Measurements from ENCODE around the gene MANEA.
A peak's percentile ranks its signal among the peaks of the same experiment; 100 is the strongest.

MANEA gene

DNA sequence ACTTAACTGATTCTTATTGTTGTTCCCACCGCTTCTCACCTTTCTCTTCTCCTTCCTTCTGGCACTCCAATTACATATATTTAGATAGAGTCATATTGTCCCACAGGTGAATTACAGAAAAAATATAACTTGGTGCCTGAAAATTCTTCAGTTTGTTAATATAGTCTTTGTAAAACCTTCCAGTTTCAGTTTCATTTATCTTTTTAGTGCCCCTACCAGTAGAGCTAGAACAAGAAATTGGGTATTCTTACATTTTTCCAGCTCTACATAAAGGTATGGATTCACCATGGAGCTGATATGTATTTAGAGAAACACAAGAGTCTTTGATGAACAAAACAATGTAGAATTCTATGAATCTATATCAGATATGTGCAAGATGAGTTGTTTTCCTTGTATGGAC is 10.7 kb downstream of the MANEA start:
- DNase-seq (ENCODE audit: low spot score), result no peak

DNA sequence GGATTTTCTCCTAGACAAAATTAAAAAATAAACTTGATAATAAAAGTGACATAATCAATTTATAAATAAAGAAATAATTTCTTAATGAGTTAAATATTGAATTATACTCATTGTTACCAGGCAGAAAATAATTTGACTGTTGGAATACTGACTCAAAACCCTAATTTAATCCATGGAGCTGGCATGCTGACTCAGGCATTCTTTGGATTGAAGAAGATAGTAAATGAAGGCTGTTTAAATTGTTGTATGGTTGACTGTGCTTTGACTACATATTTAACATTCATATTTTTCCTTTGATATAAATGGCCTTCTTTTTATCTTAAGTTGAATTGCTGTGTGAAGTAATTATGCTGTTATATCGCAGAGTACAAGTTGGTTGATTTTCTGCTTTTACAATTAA is 11.7 kb downstream of the MANEA start:
- DNase-seq (ENCODE audit: low spot score), result no peak

DNA sequence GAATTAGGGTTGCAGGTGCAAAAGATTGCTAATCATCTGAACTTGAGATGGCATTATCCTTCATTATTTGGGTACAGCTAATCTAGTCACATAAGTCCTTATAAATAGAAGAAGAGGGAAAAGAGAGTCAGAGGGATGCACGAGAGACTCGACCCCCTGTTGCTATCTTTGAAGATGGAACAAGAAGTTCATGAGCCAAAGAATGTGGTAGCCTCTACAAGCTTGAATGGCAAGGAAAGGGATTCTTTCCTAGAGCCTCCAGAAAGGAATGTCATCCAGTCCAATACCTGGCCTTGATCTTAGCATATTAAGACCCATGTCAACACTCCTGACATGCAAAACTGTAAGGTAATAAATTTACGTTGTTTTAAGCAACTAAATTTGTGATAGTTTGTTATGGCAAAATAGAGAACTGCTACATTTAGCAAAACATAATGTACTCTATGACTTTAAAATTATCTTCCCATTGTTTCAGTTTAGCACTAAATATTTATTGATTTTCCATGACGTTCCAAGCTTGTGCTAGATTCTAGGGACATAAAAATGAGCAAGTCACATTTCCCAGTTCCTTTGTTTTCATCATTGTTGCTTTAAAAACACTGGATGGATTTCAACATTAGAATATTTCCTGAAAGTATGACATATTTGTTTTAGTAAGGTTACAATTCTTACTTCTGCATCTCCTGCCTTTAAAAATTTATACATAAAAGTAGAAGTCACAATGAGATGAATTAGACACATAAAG is 12.7 kb downstream of the MANEA start:
- no peak for DNase-seq (ENCODE audit: low spot score)

DNA sequence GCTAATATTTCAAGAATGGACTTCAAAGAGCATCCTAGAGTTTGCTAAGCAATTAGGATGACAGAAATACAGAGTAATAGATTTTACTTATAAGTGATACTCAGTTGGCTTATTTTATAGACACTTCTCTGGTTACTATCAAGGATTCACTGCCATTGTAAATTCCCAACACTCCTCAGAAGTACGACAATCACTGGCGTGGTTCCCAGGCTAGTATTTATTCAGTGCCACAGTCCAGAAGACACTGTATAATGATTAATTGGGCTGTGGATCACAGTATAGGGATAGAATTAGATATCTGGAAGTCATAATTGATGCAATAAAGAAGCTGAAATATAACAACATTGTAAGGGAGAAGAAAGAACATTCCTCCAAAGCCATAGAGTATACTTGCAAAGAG is 15.7 kb downstream of the MANEA start:
- no peak for DNase-seq (ENCODE audit: low spot score)

DNA sequence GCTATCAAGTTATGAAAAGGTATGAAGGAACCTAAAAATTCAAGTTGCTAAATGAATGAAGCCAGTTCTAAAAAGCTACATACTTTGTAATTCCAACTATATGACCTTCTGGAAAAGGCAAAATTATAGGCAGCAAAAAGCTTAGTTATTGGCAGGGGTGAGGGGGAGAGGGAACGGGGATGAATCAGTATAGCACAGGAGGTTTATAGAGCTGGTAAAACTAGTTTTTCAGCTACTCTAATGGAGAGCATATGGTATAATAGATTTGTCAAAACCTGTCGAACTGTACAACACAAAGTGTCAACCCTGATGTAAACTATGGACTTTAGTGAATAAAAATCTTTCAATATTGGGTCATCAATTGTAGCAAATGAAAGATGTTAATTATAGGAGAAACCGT is 18.7 kb downstream of the MANEA start:
- DNase-seq (ENCODE audit: low spot score), result no peak

DNA sequence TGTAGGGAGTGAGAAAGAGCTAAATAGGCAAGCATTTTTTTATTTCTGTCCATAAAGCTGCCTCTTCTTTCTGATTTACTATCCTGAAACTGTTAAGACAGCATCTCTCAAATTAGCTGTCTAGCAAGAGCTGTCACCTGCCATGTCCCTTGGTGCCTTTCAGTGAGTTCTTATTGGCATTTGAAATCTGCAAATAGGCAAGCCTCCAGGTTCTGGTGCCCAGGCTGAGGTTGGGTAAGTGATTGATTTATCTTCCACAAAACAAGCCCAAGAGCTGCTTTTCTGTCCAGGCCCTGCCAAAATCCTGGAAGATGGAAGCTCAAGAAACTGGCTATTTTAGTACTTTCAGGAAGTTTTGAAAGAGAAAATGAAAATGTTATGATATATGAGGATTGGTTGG is 22.4 kb downstream of the MANEA start:
- DNase-seq (ENCODE audit: low spot score), result no peak

DNA sequence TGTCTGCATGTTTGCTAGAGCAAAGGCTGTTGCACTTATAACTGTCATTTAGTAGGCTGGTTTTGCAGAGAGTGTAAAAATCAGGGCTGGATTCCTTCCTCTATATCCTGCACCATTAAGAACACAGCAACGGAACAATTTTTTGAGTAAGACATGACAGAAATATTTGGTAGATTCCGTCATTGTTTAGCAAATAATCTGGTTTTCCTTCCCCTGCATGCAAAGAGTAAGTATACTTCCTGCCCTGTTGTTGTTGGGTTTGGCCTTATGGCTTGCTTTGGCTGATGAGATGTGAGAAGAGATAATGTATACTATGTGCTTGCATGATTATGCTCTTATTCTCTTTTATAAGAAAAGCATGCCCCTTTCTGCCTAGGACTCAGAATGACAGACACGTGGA is 23.8 kb downstream of the MANEA start:
- DNase-seq (ENCODE audit: low spot score), result no peak

DNA sequence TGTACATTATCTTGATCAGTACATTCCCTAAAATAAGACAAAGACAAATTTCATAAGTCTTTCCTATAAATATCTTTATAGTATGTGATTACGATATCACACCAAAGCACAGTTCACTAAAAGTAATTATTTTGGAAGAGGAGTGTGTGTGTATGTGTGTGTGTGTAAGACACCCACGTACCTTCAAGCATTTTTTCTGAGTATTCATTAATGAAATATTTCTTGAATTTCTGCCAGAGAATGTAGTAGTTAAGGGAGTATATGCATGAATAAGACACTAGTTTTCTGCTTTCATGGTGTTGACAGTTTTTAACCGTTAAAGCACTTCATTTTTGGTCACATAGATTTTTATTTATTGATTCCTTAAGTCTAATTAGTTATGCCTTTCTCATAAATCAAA is 36.8 kb downstream of the MANEA start:
- no peak for DNase-seq (ENCODE audit: low spot score)

DNA sequence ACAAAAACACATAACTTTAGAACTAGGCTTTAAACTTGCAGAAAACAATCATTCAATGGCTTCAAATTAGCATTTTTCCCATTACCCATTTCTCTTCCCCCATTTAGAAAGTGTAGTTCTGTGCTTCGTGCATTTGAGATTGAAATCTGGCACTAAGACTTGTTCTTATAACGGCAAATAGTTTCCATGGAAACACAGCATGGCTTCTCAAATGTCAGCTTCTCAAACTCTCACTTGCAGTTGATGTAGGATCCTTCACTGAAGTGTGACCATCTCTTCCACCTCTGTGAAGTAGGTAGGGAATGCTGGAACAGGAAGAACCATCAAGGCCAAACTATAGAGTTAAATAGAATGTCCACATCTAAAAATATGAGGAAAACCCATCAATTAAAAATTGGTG is 52.2 kb downstream of the MANEA start:
- peak; percentile 15 for DNase-seq (ENCODE audit: low spot score)

DNA sequence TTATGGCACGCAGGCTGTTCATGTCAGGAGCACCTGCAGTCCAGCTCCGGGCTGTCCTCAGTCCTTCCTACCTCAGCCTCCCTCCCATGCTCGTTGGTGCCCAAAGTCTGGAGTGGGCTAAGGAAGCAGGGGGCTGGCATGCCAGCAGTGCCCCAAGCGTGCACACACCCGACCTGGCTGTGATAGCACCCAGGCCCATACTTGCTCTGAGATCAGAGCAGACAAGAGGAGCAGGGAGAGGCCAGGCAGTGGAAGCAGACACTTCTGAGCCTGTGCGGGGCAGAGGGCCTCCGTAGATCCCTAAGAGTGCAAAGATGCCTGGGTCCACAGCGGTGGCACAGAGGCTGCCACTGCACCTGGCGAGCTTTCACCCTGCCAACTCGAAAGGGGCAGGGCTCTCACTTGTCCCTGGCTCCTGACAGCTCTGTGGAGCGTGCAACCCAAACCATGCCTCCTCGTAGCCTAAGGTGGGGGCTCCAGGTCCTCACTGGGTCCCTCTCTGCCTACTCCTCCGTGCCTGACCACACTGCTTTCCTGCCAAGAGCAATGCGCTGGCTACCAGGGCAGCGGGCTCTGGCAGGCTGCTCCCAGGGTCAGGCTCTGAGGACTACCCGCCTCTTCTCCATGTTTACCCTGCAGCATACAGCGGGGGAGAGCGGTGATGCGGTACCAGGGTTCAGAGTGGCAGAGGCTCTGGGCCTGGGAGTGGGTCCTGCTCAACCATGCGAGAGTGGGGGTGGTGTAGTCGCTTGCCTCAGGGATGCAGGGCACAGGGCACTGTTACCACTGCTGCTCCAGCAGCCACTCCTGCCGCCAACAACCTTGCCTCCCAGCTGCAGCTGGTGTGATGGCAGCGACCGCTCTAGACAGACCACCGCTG is 59.5 kb downstream of the MANEA start:
- no peak for DNase-seq (ENCODE audit: low spot score)

DNA sequence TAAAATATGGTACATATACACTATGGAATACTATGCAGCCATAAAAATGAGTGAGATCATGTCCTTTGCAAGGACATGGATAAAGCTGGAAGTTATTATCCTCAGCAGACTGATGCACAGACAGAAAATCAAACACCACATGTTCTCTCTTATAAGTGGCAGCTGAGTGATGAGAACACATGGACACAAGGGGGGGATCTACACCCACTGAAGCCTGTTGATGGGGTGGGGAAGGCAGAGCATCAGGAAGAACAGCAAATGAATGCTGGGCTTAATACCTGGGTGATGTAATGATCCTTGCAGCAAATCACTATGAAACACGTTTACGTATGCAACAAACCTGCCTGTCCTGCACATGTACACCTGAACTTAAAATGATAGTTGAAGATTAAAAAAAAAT is 71.3 kb downstream of the MANEA start:
- DNase-seq (ENCODE audit: low spot score), result no peak

DNA sequence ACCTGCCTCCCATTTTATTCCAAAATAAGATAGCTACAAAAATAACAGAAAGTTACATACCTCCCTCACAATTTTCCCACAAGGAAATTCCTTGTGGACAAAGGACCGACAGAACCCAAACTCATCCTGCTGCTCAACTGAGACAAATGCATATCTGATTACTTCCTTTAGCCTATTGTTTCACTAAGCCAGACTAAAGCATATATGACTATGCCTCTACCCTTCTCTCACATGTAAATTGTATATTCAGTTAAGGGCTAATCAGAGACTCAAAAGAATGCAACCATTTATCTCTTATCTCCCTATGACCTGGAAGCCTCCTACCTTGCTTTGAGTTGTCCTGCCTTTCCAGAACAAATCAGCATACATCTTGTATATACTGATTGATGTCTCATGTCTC is 72.1 kb downstream of the MANEA start:
- no peak for DNase-seq (ENCODE audit: low spot score)

DNA sequence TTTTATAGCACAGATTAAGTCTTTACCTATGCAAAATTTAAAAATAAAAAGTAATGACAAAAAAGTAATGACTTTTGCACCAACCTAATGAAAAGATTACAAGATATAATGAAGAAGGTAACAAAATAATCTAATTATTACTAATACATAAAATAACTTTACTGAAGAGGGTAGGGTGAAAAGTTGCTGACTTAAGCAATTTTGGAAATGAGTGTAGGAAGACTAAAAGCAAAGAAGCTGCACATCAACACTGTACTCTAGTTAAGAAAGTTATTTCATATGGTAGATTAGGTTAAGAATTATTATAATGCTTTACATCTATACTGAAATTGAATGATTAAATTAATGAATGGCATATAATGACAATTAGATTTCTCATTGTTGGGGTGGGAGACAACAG is 76.8 kb downstream of the MANEA start:
- DNase-seq (ENCODE audit: low spot score), result no peak

DNA sequence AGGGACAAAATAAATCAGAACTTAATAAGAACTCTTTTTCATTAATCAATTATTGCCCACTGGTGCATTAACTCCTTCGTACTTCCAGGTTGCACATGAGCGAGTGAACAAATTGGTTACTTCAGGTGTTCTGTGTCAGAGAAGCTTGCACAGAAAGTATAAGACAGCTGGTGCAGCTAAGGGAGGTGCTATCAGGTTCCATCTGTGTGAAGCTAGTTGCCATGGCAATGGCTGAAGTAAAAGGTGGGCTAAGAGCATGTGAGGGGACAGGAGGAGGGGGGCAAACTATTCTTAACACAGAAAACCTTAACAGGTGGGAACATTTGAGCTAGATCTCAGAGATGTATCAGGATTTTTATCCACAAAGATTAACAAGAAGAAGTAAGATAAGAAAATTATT is 81.6 kb downstream of the MANEA start:
- DNase-seq (ENCODE audit: low spot score), result no peak

Measured in putamen (tissue), 1 donor.